ENCODE measurements around the gene MINPP1. TPM values are rescaled to one million over a fixed set of nuclear protein-coding genes. Genes with fewer than 3 reads are reported as not detected.
"Not testable (repeated sequence)": the region's sequence is repeated elsewhere in the genome, so short reads cannot be mapped to it uniquely, and the experiment has no call there.

The MINPP1 gene
- total RNA-seq, 1 experiment from 2014 or later = 25.5 TPM

GRCh38 chr10:87590705-87591588 is 86.3 kb downstream of the MINPP1 start:
- Mint-ChIP-seq H3K9me3 (peaks cover 5% of the 10 kb centered on the region; the same call in 1 of the 2 replicates), H3K36me3 (no peaks in the 10 kb centered on the region), H3K4me1 (no peaks in the 10 kb centered on the region), H3K4me3 (no peak overlapping the region), H3K27ac (no peak overlapping the region), H3K27me3 (ENCODE audit: low read depth) (no peaks in the 10 kb centered on the region)
- no peak for ATAC-seq
- DNase-seq (ENCODE audit: low spot score) = no peak
- ChIA-PET POLR2A (no interaction called here), CTCF (no interaction called here)
- TF ChIP-seq NR3C1 (CRISPR knock-in tag; conservative IDR thresholded peaks at IDR 0.05; ENCODE audit: low read depth) (no peak), GABPB1 (CRISPR knock-in tag; IDR thresholded peaks at IDR 0.05) (peak; percentile 83)

- Mint-ChIP-seq H3K27ac (no peak overlapping the region), H3K9me3 (peaks cover 5% of the 10 kb centered on the region; the same call in 1 of the 2 replicates), H3K4me1 (peaks cover 5% of the 10 kb centered on the region; the same call in 1 of the 2 replicates), H3K36me3 (no peaks in the 10 kb centered on the region), H3K27me3 (ENCODE audit: low read depth) (no peaks in the 10 kb centered on the region), H3K4me3 (no peak overlapping the region)
- TF ChIP-seq GTF2I (CRISPR knock-in tag; conservative IDR thresholded peaks at IDR 0.05) (no peak), ARID4B (CRISPR knock-in tag; IDR thresholded peaks at IDR 0.05; ENCODE audit: borderline replicate concordance) (no peak), JAZF1 (CRISPR knock-in tag; IDR thresholded peaks at IDR 0.05) (no peak), JUN (CRISPR knock-in tag; IDR thresholded peaks at IDR 0.05) (no peak), MYBL2 (CRISPR knock-in tag; IDR thresholded peaks at IDR 0.05) (no peak), GRHL2 (CRISPR knock-in tag; IDR thresholded peaks at IDR 0.05; ENCODE audit: insufficient replicate concordance, severe bottlenecking) (no peak), SOX15 (CRISPR knock-in tag; IDR thresholded peaks at IDR 0.05) (no peak), HMGA2 (CRISPR knock-in tag; IDR thresholded peaks at IDR 0.05) (no peak), ESRRA (CRISPR knock-in tag; IDR thresholded peaks at IDR 0.05; ENCODE audit: borderline replicate concordance) (no peak), E2F1 (CRISPR knock-in tag; IDR thresholded peaks at IDR 0.05) (no peak), ZNF532 (CRISPR knock-in tag; IDR thresholded peaks at IDR 0.05; ENCODE audit: borderline replicate concordance) (no peak), NR2C2 (CRISPR knock-in tag; IDR thresholded peaks at IDR 0.05) (no peak), NFATC4 (CRISPR knock-in tag; IDR thresholded peaks at IDR 0.05) (no peak), PRRX2 (CRISPR knock-in tag; IDR thresholded peaks at IDR 0.05) (no peak), TCF7 (CRISPR knock-in tag; IDR thresholded peaks at IDR 0.05; ENCODE audit: low read depth) (no peak), ZBTB43 (CRISPR knock-in tag; IDR thresholded peaks at IDR 0.05) (no peak)
- ChIA-PET POLR2A (no interaction called here), CTCF (no interaction called here)
- ATAC-seq (no peak), DNase-seq (ENCODE audit: low spot score) (no peak)
Measured at GRCh38 chr10:87591589-87591886, 86.8 kb downstream of the MINPP1 start.

GRCh38 chr10:87592920-87593319 is 88.2 kb downstream of the MINPP1 start:
- H3K27me3 Mint-ChIP-seq (ENCODE audit: low read depth); H3K9me3 Mint-ChIP-seq; H3K36me3 Mint-ChIP-seq; H3K4me1 Mint-ChIP-seq; POLR2A ChIA-PET; H3K27ac Mint-ChIP-seq; H3K4me3 Mint-ChIP-seq; ATAC-seq; CTCF ChIA-PET; DNase-seq (ENCODE audit: low spot score): not testable (repeated sequence)

All from WTC11 (cell line).